Measurements from ENCODE around the gene TENM3.

- TF ChIP-seq, protein P1, sequence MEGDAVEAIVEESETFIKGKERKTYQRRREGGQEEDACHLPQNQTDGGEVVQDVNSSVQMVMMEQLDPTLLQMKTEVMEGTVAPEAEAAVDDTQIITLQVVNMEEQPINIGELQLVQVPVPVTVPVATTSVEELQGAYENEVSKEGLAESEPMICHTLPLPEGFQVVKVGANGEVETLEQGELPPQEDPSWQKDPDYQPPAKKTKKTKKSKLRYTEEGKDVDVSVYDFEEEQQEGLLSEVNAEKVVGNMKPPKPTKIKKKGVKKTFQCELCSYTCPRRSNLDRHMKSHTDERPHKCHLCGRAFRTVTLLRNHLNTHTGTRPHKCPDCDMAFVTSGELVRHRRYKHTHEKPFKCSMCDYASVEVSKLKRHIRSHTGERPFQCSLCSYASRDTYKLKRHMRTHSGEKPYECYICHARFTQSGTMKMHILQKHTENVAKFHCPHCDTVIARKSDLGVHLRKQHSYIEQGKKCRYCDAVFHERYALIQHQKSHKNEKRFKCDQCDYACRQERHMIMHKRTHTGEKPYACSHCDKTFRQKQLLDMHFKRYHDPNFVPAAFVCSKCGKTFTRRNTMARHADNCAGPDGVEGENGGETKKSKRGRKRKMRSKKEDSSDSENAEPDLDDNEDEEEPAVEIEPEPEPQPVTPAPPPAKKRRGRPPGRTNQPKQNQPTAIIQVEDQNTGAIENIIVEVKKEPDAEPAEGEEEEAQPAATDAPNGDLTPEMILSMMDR (conservative IDR thresholded peaks at IDR 0.05): no peak
- TF ChIP-seq ZFX (IDR thresholded peaks at IDR 0.05): no peak
Measured at GRCh38 chr4:182843808-182844325, 600.7 kb downstream of the TENM3 start.

Data from C4-2B (cell line).